Measurements from ENCODE around the gene BTN3A1. TPM values are rescaled to one million over a fixed set of nuclear protein-coding genes. Genes with fewer than 3 reads are reported as not detected.

The BTN3A1 gene
- total RNA-seq, 2 donors from 2014 or later: 1.9 to 2.0 TPM

DNA sequence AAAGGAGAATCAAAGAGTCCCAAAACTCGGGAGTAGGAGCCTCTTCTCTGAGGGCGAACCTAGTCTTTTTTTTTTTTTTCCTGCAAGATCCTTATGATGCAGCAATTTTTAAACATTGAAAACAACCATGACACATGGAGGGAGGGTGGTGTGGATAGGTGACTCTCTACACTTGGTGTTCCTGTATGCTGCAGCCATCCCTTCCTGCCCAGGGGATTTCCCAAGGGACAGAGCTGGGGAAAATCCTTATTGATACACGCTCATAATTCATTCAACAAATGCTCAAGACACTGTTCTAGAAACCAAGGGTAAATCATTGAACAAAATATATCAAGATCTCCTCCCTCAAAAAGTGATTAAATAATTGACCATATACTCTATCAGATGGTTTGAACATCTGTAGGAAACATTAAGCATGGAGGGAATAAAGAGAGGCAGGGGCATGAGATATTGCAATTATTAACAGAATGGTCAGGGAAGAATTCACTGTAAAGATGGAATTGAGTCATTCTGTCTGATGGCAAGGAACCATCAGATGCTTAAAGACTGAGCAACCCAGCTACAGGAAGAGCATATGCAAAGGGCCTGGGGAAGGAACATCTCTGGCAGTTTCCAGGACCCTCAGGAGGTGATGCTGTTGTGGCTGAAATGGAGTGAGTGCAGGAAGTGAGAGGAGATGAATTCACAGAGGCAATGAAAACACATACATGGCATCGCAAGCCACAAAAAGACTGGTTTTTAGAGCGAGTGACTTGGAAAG, 24.8 kb downstream of the BTN3A1 start:
- no peak overlapping the region for H3K27ac Mint-ChIP-seq
- no peak overlapping the region for H3K4me3 Mint-ChIP-seq
- H3K4me1 Mint-ChIP-seq: peaks cover 3% of the 10 kb centered on the region
- no peaks in the 10 kb centered on the region for H3K27me3 Mint-ChIP-seq (ENCODE audit: insufficient read depth)
- WGBS, 2 experiments (ENCODE audit: insufficient coverage in 1 of 2, insufficient read length in 1 of 2): 94 to 100% methylated on average over 3 to 5 of the region's 5 CpGs
- no peaks in the 10 kb centered on the region for H3K36me3 ChIP-seq (ENCODE audit: control insufficient read depth, insufficient read depth, low read length)
- no peak overlapping the region for H3K27ac ChIP-seq (ENCODE audit: low read depth, low read length)
- H3K36me3 Mint-ChIP-seq (ENCODE audit: low read depth): peaks cover 59% of the 10 kb centered on the region
- no peak for DNase-seq
- no peaks in the 10 kb centered on the region for H3K9me3 ChIP-seq (ENCODE audit: control insufficient read depth, low read length)
- peaks cover 5% of the 10 kb centered on the region for H3K9me3 Mint-ChIP-seq
- H3K4me3 ChIP-seq (ENCODE audit: low read length): no peak overlapping the region
- no peak overlapping the region for H3K9ac ChIP-seq (ENCODE audit: extremely low read depth, low read length, poor library complexity, severe bottlenecking)
- H3K4me1 ChIP-seq (ENCODE audit: control insufficient read depth, insufficient read depth, low read length): no peaks in the 10 kb centered on the region
- TF ChIP-seq, protein P1, sequence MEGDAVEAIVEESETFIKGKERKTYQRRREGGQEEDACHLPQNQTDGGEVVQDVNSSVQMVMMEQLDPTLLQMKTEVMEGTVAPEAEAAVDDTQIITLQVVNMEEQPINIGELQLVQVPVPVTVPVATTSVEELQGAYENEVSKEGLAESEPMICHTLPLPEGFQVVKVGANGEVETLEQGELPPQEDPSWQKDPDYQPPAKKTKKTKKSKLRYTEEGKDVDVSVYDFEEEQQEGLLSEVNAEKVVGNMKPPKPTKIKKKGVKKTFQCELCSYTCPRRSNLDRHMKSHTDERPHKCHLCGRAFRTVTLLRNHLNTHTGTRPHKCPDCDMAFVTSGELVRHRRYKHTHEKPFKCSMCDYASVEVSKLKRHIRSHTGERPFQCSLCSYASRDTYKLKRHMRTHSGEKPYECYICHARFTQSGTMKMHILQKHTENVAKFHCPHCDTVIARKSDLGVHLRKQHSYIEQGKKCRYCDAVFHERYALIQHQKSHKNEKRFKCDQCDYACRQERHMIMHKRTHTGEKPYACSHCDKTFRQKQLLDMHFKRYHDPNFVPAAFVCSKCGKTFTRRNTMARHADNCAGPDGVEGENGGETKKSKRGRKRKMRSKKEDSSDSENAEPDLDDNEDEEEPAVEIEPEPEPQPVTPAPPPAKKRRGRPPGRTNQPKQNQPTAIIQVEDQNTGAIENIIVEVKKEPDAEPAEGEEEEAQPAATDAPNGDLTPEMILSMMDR (conservative IDR thresholded peaks at IDR 0.05): no peak
- H3K27me3 ChIP-seq (ENCODE audit: control insufficient read depth, insufficient read depth, low read length, poor library complexity, severe bottlenecking): no peaks in the 10 kb centered on the region

DNA sequence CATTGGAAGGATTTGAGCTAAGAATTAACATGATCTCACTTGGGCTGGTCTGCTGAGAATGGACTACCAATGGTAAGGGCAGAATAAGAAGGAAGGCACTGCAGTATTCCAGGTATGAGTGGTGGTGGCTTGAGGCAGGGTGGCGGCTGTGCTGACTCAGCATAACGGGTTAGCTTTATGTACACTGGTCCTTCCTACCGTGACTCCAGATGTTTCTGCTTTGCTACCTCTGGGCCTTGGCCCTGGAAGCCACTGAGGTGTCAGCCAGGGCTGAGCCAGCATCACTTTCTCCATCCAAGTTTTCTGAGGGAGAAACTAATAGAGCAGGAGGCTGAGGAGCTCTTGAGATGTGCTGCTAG, 25.4 kb downstream of the BTN3A1 start:
- no peaks in the 10 kb centered on the region for H3K36me3 ChIP-seq (ENCODE audit: control insufficient read depth, insufficient read depth, low read length)
- H3K9me3 ChIP-seq (ENCODE audit: control insufficient read depth, low read length): peaks cover 1% of the 10 kb centered on the region
- no peak overlapping the region for H3K4me3 ChIP-seq (ENCODE audit: low read length)
- no peak overlapping the region for H3K27ac ChIP-seq (ENCODE audit: low read depth, low read length)
- no peak for DNase-seq
- no peak overlapping the region for H3K27ac Mint-ChIP-seq
- no peak overlapping the region for H3K9ac ChIP-seq (ENCODE audit: extremely low read depth, low read length, poor library complexity, severe bottlenecking)
- H3K27me3 Mint-ChIP-seq (ENCODE audit: insufficient read depth): no peaks in the 10 kb centered on the region
- 91% methylated on average over 3 of the region's 3 CpGs; no CpG with 5 or more reads in 1 of the 2 experiments for WGBS, 2 experiments (ENCODE audit: insufficient coverage in 1 of 2, insufficient read length in 1 of 2)
- no peaks in the 10 kb centered on the region for H3K4me1 Mint-ChIP-seq
- peaks cover 64% of the 10 kb centered on the region for H3K36me3 Mint-ChIP-seq (ENCODE audit: low read depth)
- TF ChIP-seq, protein P1 (conservative IDR thresholded peaks at IDR 0.05): no peak
- no peak overlapping the region for H3K4me3 Mint-ChIP-seq
- peaks cover 8% of the 10 kb centered on the region for H3K9me3 Mint-ChIP-seq
- no peaks in the 10 kb centered on the region for H3K27me3 ChIP-seq (ENCODE audit: control insufficient read depth, insufficient read depth, low read length, poor library complexity, severe bottlenecking)
- no peaks in the 10 kb centered on the region for H3K4me1 ChIP-seq (ENCODE audit: control insufficient read depth, insufficient read depth, low read length)

DNA sequence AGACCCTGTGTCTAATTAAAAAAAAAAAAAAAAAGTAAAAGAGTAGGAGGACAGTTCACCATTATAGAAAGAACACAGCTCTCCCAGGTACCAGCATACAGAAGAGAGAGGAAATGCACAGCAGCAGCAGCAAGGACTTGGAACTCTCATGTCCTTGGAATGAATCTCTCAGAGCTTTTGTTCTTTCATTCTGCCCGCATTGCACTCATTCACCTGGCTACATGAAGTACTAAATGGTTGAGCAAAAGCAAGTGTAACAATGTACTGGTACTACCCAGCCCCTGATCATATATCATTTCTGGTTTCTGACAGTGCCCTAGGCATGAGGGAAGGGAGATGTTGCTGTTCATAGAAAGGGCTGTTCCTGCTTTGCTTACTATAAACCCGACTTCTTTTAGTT, 26.1 kb downstream of the BTN3A1 start:
- Histone ChIP-seq H3K4me1 (ENCODE audit: control insufficient read depth, insufficient read depth, low read length) (no peaks in the 10 kb centered on the region), H3K9ac (ENCODE audit: extremely low read depth, low read length, poor library complexity, severe bottlenecking) (no peak overlapping the region), H3K9me3 (ENCODE audit: control insufficient read depth, low read length) (peaks cover 9% of the 10 kb centered on the region), H3K27me3 (ENCODE audit: control insufficient read depth, insufficient read depth, low read length, poor library complexity, severe bottlenecking) (no peaks in the 10 kb centered on the region), H3K27ac (ENCODE audit: low read depth, low read length) (no peak overlapping the region), H3K4me3 (ENCODE audit: low read length) (no peak overlapping the region), H3K36me3 (ENCODE audit: control insufficient read depth, insufficient read depth, low read length) (no peaks in the 10 kb centered on the region)
- Mint-ChIP-seq H3K27me3 (ENCODE audit: insufficient read depth) (no peaks in the 10 kb centered on the region), H3K9me3 (peaks cover 16% of the 10 kb centered on the region), H3K27ac (no peak overlapping the region), H3K36me3 (ENCODE audit: low read depth) (peaks cover 71% of the 10 kb centered on the region), H3K4me1 (no peaks in the 10 kb centered on the region), H3K4me3 (no peak overlapping the region)
- TF ChIP-seq, protein P1 (conservative IDR thresholded peaks at IDR 0.05): no peak
- DNase-seq: no peak
- WGBS, 2 experiments (ENCODE audit: insufficient coverage in 1 of 2, insufficient read length in 1 of 2): 64 to 94% methylated on average over 1 to 2 of the region's 2 CpGs

All from endodermal cell (in vitro differentiated cells).